Esophagus squamous epithelium (tissue), 5 donors: ENCODE data around the gene CDCP1. TPM values are rescaled to one million over a fixed set of nuclear protein-coding genes. Genes with fewer than 3 reads are reported as not detected.
A peak's percentile ranks its signal among the peaks of the same experiment; 100 is the strongest.
"Not testable (repeated sequence)": the region's sequence is repeated elsewhere in the genome, so short reads cannot be mapped to it uniquely, and the experiment has no call there.

Experiments used
- DNase-seq: peaks from one replicate; lab custom pipeline; 2025; lab: John Stamatoyannopoulos, UW
- H3K27ac ChIP-seq, 4 donors: fragments of 200-600 bp; sonication (generic); one replicate each; pipeline ENCODE4 v1.5.1; 2016 to 2019; ENCODE audit warnings: mild to moderate bottlenecking in 1 of 4
- H3K27me3 ChIP-seq, 4 donors: fragments of 200-600 bp; sonication (generic); 1 replicate in 3 of 4; 2 replicates in 1 of 4; pipeline versions ENCODE4 v1.5.1 to v1.6.0; 2017 to 2021; ENCODE audit warnings: antibody characterized with exemption in 1 of 4
- H3K36me3 ChIP-seq, 3 donors: fragments of 200-600 bp; sonication (generic); one replicate each; pipeline ENCODE4 v1.5.1; 2016 to 2019
- H3K4me1 ChIP-seq, 3 donors: fragments of 200-600 bp; sonication (generic); one replicate each; pipeline ENCODE4 v1.5.1; 2017 to 2019
- H3K4me3 ChIP-seq, 4 donors: fragments of 200-600 bp; sonication (generic); 1 replicate in 3 of 4; 2 replicates in 1 of 4; pipeline ENCODE4 v1.5.1; 2016 to 2019; ENCODE audit warnings: mild to moderate bottlenecking in 2 of 4, moderate library complexity in 1 of 4
- H3K9me3 ChIP-seq, 3 donors: fragments of 200-600 bp; sonication (generic); one replicate each; pipeline ENCODE4 v1.5.1; 2016 to 2019
- POLR2A ChIP-seq, 4 donors: fragments of 450-650 bp; IDR thresholded peaks; one replicate each; pipeline ENCODE4 v1.6.1; 2017; ENCODE audit warnings: antibody characterized with exemption in 4 of 4, mild to moderate bottlenecking in 4 of 4, moderate library complexity in 3 of 4
- WGBS, 2 donors: methylation state at CpG; one replicate each; pipeline ENCODE4 v1.1.5; 2018; 5-methylcytosine and 5-hydroxymethylcytosine counted together
- intact Hi-C: fragments of 100-400 bp; cut with DNase I; formaldehyde crosslinking; loops from one replicate; pipeline ENCODE4 v1.15.0; 2022
- total RNA-seq, 4 donors: library from RNA; depleted of rRNA; stranded (reverse); fragments of >200 nt; gene quantifications; one replicate each; pipeline ENCODE4 v1.1.0, GENCODE V29; 2016
- TF ChIP-seq, protein P1 (sequence below), 6 experiments: fragments of 450-650 bp in 4 of 6; fragments of 200-600 bp in 2 of 6; sonication (generic) in 2 of 6; IDR thresholded peaks; one replicate each; pipeline ENCODE4 v1.5.1; 2016 to 2019; ENCODE audit warnings: antibody characterized with exemption in 6 of 6, mild to moderate bottlenecking in 4 of 6, moderate library complexity in 4 of 6
- donor health status: DM: yes; HTN: yes; CAD: no.

Gene CDCP1
- total RNA-seq, 4 donors from 2014 or later, result 35.7 to 95.4 (median 54.6) TPM

DNA sequence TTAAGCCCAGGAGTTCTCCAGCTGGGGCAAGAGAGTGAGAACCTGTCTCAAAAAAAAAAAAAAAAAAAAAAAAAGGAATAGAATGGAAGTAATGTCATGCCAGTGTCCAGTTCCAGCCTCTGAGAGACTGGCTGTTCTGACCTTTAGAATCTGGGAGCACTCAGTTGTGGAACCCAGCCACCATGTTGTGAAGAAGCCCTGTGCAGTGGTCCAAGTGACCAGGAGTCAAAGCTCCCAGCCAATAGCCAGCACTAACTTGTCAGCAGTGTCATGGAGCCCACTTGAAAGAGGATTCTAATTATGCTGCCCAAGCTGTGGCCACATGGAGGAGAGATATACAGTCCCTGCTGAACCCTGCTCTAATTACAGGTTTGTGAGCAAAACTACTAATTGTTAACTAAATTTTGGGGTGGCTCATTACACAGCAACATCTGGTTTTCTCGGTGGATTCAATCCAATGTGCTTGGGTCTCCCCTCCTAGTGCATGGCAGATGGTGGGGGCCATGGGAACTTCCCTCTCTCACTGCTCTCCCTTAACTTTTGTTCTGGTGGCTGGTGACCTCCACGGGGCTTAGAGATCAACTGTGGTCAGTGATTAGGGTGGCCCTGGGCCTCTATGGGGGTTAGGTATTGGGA, 64.6 kb downstream of the CDCP1 start:
- intact Hi-C loops, result no loop called here
- Histone ChIP-seq H3K27ac (no peak overlapping the region), H3K36me3 (peaks cover 0 to 44% (median 8%) of the 10 kb centered on the region in 3 donors), H3K4me3 (no peak overlapping the region), H3K9me3 (no peaks in the 10 kb centered on the region), H3K27me3 (no peaks in the 10 kb centered on the region), H3K4me1 (peaks cover 0 to 6% (median 0%) of the 10 kb centered on the region in 3 donors)
- WGBS, 2 donors, result 78 to 88% methylated on average over 2 of the region's 2 CpGs
- no peak for DNase-seq
- no peak for TF ChIP-seq POLR2A (IDR thresholded peaks at IDR 0.05)

DNA sequence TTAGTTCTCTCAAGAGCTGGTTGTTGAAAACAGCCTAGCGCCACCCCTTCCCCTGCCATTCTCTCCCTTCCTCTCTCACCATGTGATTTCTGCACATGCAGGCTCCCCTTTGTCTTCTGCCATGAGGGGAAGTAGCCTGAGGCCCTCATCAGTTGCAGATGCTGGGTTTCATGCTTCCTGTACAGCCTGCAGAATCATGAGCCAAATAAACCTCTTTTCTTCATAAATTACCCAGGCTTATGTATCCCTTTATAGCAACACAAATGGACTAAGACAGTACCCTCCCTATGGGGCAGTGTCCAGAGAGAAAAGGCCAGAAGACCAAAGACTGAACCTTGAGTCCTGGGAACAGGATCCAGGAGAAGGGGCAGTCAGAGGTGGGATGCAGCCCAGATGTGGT, 65.4 kb downstream of the CDCP1 start:
- WGBS, 2 donors, result 67 to 83% methylated on average over 1 of the region's 1 CpG
- intact Hi-C loops, result no loop called here
- Histone ChIP-seq H3K27me3 (no peaks in the 10 kb centered on the region), H3K36me3 (peaks cover 0 to 36% (median 8%) of the 10 kb centered on the region in 3 donors), H3K4me3 (no peak overlapping the region), H3K27ac (no peak overlapping the region), H3K9me3 (no peaks in the 10 kb centered on the region), H3K4me1 (peaks cover 0 to 6% (median 0%) of the 10 kb centered on the region in 3 donors)
- no peak for DNase-seq
- no peak for TF ChIP-seq POLR2A (IDR thresholded peaks at IDR 0.05)
- TF ChIP-seq, protein P1, sequence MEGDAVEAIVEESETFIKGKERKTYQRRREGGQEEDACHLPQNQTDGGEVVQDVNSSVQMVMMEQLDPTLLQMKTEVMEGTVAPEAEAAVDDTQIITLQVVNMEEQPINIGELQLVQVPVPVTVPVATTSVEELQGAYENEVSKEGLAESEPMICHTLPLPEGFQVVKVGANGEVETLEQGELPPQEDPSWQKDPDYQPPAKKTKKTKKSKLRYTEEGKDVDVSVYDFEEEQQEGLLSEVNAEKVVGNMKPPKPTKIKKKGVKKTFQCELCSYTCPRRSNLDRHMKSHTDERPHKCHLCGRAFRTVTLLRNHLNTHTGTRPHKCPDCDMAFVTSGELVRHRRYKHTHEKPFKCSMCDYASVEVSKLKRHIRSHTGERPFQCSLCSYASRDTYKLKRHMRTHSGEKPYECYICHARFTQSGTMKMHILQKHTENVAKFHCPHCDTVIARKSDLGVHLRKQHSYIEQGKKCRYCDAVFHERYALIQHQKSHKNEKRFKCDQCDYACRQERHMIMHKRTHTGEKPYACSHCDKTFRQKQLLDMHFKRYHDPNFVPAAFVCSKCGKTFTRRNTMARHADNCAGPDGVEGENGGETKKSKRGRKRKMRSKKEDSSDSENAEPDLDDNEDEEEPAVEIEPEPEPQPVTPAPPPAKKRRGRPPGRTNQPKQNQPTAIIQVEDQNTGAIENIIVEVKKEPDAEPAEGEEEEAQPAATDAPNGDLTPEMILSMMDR (IDR thresholded peaks at IDR 0.05), result no peak

DNA sequence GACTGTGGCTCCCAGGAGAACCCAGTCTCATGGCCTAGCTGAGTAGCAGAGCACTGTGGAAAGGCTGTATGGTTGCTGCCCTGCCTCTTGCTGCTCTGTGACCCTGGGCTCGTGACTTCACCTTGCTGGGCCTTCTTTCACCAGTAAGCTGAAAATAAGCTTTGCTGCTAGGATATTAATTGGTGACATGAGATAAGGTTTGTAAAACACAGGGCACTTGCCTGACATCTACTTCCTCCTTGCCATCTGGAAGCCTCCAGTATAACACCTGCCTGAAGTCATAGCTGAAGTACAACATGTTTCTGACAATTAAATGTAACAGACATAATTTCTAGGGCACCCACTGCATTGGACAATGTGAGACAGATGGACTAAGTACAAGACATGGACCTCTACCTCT, 66.5 kb downstream of the CDCP1 start:
- intact Hi-C loops, result no loop called here
- TF ChIP-seq POLR2A (IDR thresholded peaks at IDR 0.05), result no peak
- TF ChIP-seq, protein P1 (IDR thresholded peaks at IDR 0.05), result no peak
- H3K27me3 ChIP-seq, result no peaks in the 10 kb centered on the region
- peaks cover 0 to 25% (median 0%) of the 10 kb centered on the region in 3 donors for H3K36me3 ChIP-seq
- DNase-seq, result no peak
- H3K4me3 ChIP-seq, result no peak overlapping the region
- no CpG with 5 or more reads among the region's 1 CpG for WGBS, 2 donors
- no peaks in the 10 kb centered on the region for H3K9me3 ChIP-seq
- no peak overlapping the region for H3K27ac ChIP-seq
- peaks cover 0 to 6% (median 0%) of the 10 kb centered on the region in 3 donors for H3K4me1 ChIP-seq

DNA sequence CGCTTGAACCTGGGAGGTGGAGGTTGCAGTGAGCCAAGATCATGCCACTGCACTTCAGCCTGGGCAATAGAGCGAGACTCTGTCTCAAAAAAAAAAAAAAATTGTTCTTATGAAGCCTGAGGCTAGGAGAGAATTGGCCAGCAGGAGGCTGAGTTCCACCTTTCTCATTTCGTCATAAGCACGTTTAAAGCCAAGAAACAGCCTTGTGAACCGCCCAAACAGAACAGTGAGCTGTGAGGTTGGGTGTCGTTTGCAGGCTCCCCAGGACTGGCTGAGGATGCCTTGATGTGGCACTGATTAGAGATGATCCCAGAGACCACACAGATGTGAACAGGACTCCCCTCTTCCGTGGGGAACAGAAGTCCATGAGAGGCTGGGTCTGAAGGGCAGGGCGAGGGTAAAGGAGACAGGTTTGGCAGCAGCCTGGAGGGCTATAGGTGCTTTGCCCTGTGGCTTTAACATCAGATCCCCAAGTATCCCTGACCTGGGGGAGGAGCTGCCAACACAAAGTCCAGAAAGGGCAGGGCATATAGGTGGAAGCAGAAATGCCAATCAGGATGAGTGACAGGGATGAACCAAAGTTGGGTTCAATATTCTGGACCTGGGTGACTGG, 67.2 kb downstream of the CDCP1 start:
- no peak for TF ChIP-seq POLR2A (IDR thresholded peaks at IDR 0.05)
- TF ChIP-seq, protein P1 (IDR thresholded peaks at IDR 0.05), result peak in 1 of 6 experiments; percentile 52
- Histone ChIP-seq H3K9me3 (no peaks in the 10 kb centered on the region), H3K27ac (no peak overlapping the region), H3K27me3 (no peaks in the 10 kb centered on the region), H3K4me1 (peaks cover 0 to 6% (median 0%) of the 10 kb centered on the region in 3 donors), H3K36me3 (peaks cover 0 to 18% (median 0%) of the 10 kb centered on the region in 3 donors), H3K4me3 (no peak overlapping the region)
- intact Hi-C loops, result no loop called here
- 47 to 52% methylated on average over 7 to 8 of the region's 8 CpGs for WGBS, 2 donors
- DNase-seq, result no peak

DNA sequence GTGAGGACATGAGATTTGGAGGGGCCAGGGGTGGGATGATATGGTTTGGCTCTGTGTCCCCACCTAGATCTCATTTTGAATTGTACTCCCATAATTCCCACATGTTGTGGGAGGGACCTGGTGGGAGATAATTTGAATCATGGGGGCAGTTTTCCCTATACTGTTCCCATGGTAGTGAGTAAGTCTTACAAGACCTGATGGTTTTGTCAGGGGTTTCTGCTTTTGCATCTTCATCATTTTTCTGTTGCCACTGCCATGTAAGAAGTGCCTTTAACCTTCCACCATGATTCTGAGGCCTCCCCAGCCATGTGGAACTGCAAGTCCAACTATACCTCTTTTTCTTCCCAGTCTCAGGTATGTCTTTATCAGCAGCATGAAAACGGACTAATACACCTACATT, 67.9 kb downstream of the CDCP1 start:
- H3K4me1 ChIP-seq, DNase-seq, H3K27me3 ChIP-seq, H3K9me3 ChIP-seq, H3K27ac ChIP-seq, H3K4me3 ChIP-seq, intact Hi-C loops: not testable (repeated sequence)
- WGBS, 2 donors, result 75 to 100% methylated on average over 1 of the region's 1 CpG
- peaks cover 0 to 11% (median 0%) of the 10 kb centered on the region in 3 donors for H3K36me3 ChIP-seq
